Left forelimb (tissue), 1 donor: ENCODE results near the gene CDH23.

Experiments
- DNase-seq: peaks from one replicate; pipeline ENCODE4 v3.0.0-alpha.2; 2018; ENCODE audit warnings: low spot score

The CDH23 gene

DNA sequence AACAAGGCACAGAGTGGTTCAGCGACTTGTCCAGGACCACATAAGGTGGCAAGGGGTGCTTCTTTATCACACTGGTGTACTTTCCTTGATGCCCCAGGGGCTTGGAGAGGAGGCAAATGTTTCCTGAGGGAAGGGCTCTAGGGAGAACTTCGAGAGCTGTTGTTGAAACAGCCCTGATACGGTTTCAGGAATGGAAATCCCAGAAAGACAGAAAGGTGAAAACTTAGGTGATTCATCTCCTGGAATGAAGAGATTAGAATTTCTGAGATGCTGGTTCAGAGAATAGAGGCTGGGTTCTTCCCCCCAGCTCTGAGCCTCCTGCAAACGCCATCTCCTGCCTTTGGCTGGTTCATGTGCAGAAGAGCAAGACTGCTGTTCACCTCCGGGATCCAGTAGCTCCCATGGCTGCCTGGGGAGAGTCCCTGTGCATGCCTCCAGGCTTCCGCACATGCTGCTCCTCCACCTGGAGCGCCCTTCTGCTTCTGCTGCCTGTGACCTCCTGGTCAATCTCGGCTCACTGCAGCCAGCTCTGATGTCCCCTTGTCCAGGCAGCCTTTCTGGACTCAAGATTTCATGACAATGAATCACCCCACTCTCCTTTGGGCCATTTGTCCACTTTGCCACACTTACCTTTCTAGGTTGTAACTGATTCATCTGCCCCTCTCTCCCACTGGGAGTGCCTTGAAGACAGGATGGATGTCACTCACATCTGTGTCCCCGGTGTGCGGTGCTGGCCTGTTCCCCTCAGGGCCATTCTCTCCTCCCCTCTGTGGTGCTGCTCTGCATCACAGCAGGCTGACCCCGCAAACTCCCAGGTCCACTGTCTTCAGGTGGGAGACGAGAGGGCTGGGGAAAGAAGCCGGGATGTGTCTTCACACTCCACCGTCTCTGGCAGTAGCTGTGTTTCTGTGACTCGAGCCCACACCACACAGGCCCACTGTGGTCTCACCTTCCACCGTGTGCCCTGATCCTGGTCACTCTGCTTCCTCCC lies 3.6 kb upstream of the CDH23 start:
- peak; percentile 51 for DNase-seq

GRCh38 chr10:71393841-71394475 lies 2.8 kb upstream of the CDH23 start:
- DNase-seq: peak; percentile 45

DNA sequence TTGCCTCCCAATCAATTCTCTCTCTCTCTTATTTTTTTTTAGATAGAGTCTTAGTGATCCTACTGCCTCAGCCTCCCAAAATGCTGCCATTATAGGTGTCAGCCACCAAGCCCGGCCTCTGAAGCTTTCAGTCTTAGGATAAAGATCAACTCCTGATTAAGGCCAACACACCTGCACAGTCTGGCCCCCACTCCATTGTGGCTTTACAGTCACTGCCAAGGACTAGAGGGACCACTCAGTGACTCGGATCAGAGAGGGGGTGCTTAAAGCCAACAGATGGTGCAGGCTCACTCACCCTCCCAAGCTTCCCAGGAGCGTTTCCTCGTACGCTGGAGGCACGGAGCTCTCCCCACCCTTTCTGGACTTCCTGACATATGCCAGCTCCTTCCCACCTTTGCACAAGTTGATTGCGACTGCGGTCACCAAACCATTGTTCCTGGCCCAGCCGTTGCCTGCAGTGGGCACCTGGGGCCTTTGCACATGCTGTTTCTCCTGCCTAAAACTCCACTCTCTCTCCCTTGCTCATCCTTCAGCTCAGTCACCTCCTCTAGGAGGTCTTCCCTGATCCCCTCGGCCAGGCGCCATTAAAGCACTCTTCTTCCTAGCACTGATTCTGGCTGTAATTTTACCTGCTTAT lies 1.7 kb upstream of the CDH23 start:
- DNase-seq: peak; percentile 23

DNA sequence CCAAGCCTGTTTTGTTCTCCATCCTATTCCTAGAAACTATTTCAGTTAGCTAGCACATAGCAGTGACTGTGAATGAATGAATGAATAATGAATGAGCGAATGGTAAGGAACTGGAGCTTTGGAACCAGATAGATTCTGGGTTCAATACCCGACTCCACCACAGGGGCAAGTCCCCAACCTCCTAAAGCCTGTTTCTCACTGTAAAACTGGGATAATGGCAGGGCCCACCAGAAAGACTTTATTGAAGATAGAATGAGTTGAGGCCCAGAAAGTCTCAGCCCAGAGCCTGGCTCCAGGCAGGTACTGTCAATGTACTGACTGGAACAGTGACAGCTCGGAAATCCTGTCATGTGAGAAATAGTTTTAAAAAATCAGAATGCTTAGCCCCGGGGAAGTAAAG lies 1.1 kb upstream of the CDH23 start:
- DNase-seq: peak; percentile 18

DNA sequence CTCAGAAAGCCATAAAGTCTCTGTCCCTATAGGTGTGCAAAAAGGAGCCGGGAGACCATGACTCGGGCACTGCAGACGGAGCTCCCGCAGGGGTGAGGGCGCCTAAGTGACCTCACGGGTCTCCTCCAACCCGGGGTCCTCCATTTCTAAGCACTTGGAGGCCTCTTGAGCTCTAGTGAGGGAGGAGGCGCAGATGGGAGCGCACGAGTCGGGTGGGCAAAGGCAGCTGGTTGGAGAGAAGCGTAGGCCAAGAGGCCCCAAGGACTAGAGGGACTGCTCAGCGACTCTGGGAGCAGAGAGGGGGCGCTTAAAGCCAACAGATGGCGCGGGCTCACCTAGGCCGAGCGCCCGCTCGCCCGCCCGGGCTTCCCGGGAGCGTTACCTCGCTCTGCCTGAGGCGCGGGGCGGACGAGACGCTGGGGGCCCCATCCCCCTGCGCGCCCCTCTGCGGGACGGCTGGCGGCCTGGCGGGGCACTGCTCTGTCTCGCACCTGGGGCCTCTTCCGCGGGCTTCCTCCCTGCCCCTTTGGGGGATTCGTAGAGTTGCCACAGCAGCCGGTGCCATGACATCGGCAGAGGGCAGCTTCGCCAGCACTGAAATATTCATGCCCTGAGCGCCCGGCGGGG lies 523 bp upstream of the CDH23 start:
- peak; percentile 72 for DNase-seq

- peak; percentile 67 for DNase-seq
Observed at GRCh38 chr10:71397296-71398212, 834 bp downstream of the CDH23 start.

GRCh38 chr10:71398976-71399375 lies 2.3 kb downstream of the CDH23 start:
- peak; percentile 20 for DNase-seq

GRCh38 chr10:71399946-71400345 lies 3.2 kb downstream of the CDH23 start:
- DNase-seq: peak; percentile 36

DNA sequence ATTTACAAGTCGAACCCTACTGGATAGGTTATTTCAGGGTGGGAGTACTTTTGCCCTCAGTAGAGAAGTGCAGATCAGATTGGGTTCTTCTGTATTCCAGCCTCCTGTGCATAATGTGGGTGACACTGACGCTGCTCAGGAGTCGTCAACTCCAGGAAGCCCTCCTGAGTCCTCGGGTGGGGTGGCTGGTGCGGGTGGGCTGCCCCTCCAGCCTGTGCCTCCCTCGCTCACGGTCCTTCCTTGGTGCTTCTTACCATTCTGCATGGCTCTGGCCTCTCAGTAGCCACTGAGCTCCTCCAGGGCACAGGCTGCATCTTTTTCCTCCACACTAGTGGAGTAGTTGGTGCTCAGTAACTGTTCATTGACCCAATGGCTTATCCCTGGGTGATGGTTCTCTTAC lies 4.3 kb downstream of the CDH23 start:
- DNase-seq: no peak

GRCh38 chr10:71402005-71402404 lies 5.3 kb downstream of the CDH23 start:
- peak; percentile 22 for DNase-seq

DNA sequence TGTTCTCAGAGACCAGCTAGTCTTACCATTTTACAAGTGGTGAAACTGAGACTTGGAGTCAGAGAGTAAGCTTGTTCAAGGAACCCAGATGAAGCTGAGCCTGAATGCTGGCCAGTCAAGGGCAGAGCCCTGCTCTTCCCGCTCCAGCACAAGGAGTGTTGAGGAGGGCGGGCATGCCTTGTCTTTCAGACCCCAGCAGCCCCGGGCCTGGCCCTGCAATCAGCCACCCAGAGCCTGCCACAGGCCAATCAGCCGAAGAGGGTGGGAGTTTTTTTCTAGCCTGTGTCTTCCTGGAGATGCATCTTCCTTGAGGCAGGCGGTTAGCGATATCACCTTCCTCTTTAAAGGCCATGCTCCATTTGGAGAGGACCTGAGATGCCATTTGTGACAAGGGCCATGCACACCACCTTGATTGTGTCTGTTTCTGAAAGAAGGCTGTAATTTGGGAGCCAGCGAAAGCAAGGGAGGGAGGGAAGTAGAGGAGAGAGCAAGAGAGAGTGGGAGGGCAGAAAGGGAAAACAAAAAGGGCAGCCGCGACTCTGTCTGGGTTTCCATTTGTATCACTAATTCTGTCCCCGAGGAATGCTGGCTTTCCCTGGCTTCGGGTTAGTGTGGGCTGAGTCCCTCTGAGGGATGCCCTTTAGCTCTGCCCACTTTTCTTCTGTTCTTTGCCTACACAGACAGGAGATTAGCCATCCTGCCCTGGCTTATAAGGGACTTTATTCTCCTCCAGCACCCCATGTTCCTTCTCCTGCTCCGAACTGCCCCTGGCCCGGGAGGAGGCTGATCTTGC lies 8.0 kb downstream of the CDH23 start:
- no peak for DNase-seq

GRCh38 chr10:71406878-71407277 lies 10.2 kb downstream of the CDH23 start:
- no peak for DNase-seq

- peak; percentile 44 for DNase-seq
Observed at GRCh38 chr10:71408436-71409225, 11.9 kb downstream of the CDH23 start.

DNA sequence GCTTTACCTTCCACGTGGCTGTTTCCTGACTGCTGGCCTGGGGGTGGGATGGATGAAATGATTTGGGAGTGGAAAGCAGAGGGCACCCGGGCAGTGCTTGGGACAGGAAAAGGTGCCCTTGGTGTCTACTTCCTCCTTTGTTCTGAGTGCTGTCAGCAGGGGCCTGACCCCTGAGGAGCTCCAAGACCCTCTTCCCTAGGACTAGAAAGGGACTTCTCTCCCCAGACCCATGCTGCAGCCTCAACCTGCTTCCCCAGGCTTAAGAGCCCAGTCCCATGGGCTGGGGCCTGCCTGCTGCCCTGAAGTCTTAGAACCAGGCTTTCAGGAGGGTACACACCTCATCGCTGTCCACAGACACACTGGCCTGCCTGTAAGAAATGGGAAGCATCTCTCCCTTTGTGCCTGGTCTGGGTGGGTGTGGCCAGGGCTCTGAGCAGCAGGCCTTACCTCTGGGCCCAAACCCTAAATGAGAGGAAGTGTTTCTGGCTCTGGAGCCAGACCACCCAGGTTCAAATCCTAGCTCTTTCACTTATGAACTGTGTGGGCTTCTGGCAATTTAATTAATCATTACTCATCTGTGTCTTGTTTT lies 12.9 kb downstream of the CDH23 start:
- DNase-seq: peak; percentile 30

DNA sequence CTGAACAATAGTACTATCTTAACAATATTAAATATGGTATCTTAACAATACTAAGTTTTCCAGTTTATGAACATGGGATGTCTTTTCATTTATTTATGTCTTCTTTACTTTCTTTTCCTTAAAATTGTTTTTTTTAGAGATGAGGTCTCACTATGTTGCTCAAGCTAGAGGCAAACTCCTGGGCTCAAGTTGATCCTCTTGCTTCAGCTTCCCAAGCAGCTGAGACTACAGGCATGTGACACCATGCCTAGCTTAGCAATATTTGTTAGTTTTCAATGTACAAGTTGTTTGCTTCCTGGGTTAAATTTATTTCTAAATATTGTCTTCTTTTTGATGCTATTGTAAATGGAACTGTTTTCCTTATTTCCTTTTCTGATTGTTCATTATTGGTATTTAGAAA lies 16.9 kb downstream of the CDH23 start:
- no peak for DNase-seq

DNA sequence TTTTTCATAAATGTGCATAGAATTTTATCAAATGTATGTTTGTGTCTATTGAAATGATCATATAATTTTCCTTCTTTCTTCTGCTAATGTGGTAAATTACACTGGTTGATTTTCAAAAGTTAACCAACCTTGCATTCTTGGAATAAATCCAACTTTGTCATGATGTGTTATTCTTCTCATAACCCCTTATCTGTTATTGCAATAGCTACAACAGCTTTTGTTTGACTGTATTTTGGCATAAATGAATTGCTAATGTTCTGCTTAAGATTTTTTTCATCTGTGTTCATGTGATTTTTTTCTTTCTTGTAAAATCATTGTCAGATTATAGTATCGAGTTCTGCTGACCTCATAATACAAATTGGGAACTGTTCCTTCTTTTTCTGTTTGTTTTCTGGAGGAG lies 17.6 kb downstream of the CDH23 start:
- no peak for DNase-seq

GRCh38 chr10:71419002-71419540 lies 22.4 kb downstream of the CDH23 start:
- DNase-seq: no peak

DNA sequence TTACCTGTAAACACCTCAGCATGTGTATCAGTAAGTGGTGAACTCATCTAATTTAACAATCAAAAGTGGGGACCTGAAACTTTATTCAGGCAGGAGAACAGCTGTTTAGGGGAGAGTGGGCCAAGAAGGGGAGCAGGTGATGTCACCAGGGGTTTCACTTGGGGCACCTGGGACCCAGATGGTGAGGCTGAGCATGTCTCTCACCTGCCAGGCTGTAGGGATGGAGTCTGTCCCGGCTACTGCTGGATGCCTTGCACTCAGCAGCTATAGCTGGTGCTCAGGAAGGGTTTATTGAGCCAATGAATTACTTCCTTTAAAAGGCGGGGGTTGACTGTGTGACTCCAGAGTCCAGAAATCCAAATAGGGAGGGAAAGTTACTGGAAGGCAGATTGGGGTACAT lies 23.0 kb downstream of the CDH23 start:
- DNase-seq: peak; percentile 23

- peak; percentile 60 for DNase-seq
Observed at GRCh38 chr10:71421075-71421434, 24.3 kb downstream of the CDH23 start.
